ENCODE results near the gene PRLR.

DNA sequence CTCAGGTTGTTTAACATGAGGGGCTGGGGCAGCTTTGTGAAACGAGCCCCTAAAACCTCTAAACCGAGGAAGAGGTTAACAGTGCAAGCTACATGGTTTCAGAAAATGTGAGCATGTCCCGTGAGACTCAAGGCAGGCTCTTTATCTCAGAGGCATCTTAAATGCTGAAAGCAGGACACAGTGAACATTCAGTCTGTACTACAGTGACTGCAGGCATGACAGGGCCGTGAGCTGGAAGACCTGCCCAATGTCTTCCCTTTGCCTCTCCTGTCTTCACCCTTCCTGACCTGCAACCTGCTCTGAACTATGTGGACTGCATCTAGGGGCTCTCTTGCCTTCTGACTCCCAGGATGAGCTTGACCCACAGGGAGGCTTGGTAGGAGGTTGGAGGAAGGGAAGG lies 58.3 kb downstream of the PRLR start:
- TF ChIP-seq CREB1 (IDR thresholded peaks at IDR 0.05) (no peak), CREB1 (CRISPR knock-in tag; IDR thresholded peaks at IDR 0.05) (no peak), POLR2AphosphoS2 (IDR thresholded peaks at IDR 0.05; ENCODE audit: low read depth, low read length) (no peak)
